Cardiac fibroblast (primary cell): ENCODE measurements around the gene EBF4.
A peak's percentile ranks its signal among the peaks of the same experiment; 100 is the strongest.

ENCODE experiments used
- DNase-seq, 2 donors: peaks; one replicate each; pipeline versions ENCODE4 v3.0.0 to v3.0.0-alpha.2; 2010; ENCODE audit warnings: low read depth in 2 of 2
- H3K4me3 ChIP-seq, 2 donors: replicated peaks in 1 of 2; 1 replicate in 1 of 2; 2 replicates in 1 of 2; pipeline ENCODE4 v1.5.1; 2011; ENCODE audit warnings: low read depth in 2 of 2, low read length in 2 of 2, mild to moderate bottlenecking in 2 of 2, moderate library complexity in 1 of 2
- CTCF ChIP-seq: IDR thresholded peaks from one replicate; pipeline ENCODE4 v1.5.1; 2011; ENCODE audit warnings: low read depth, mild to moderate bottlenecking, low read length, inconsistent platforms

EBF4 gene

GRCh38 chr20:2757969-2758368, 65.4 kb downstream of the EBF4 start:
- no peak overlapping the region for H3K4me3 ChIP-seq
- no peak for TF ChIP-seq CTCF
- DNase-seq: peak in 1 of 2 donors; percentile 15

- DNase-seq: no peak
- TF ChIP-seq CTCF: no peak
- no peak overlapping the region for H3K4me3 ChIP-seq
Observed at GRCh38 chr20:2759143-2759542, 66.6 kb downstream of the EBF4 start.

- no peak for TF ChIP-seq CTCF
- DNase-seq: no peak
- H3K4me3 ChIP-seq: no peak overlapping the region
Observed at GRCh38 chr20:2759603-2760296, 67.2 kb downstream of the EBF4 start.

- TF ChIP-seq CTCF: no peak
- no peak overlapping the region for H3K4me3 ChIP-seq
- DNase-seq: no peak
Observed at GRCh38 chr20:2760297-2760951, 67.8 kb downstream of the EBF4 start.

GRCh38 chr20:2760952-2761305, 68.3 kb downstream of the EBF4 start:
- DNase-seq: no peak
- no peak overlapping the region for H3K4me3 ChIP-seq

GRCh38 chr20:2761885-2762284, 69.3 kb downstream of the EBF4 start:
- no peak overlapping the region for H3K4me3 ChIP-seq
- DNase-seq: no peak
- no peak for TF ChIP-seq CTCF

More at GRCh38 chr20:2760952-2761305, 68.3 kb downstream of the EBF4 start:
- TF ChIP-seq CTCF: no peak
